ENCODE data around the gene PGAP3. TPM values are rescaled to one million over a fixed set of nuclear protein-coding genes. Genes with fewer than 3 reads are reported as not detected.

Gene PGAP3
- total RNA-seq, 1 donor from 2014 or later: 11.2 TPM

DNA sequence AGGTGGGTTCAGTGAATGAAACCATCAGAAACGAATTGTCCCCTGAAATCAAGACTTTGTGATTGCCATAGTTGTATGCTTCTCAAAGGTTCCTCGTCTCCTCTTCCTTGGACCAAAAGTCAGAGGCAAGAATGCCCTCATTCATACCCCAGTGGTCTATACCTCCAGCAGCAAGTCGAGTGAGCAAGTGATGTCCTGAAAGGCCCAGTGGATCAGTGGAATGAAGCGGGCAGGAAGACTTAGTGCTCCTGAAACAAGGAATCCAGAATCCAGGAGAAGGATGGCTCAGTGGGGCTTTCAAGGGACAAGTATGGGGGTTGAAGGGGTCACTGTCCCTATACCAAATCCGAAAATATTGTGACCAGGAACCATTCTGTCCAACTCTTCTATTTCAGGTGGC, 6.7 kb upstream of the PGAP3 start:
- no peak overlapping the region for H3K4me3 Mint-ChIP-seq (ENCODE audit: unreplicated experiment)
- peaks cover 3% of the 10 kb centered on the region for H3K27me3 Mint-ChIP-seq (ENCODE audit: unreplicated experiment)
- DNase-seq (ENCODE audit: low spot score): no peak
- H3K27ac Mint-ChIP-seq (ENCODE audit: unreplicated experiment): no peak overlapping the region
- TF ChIP-seq, protein P1, sequence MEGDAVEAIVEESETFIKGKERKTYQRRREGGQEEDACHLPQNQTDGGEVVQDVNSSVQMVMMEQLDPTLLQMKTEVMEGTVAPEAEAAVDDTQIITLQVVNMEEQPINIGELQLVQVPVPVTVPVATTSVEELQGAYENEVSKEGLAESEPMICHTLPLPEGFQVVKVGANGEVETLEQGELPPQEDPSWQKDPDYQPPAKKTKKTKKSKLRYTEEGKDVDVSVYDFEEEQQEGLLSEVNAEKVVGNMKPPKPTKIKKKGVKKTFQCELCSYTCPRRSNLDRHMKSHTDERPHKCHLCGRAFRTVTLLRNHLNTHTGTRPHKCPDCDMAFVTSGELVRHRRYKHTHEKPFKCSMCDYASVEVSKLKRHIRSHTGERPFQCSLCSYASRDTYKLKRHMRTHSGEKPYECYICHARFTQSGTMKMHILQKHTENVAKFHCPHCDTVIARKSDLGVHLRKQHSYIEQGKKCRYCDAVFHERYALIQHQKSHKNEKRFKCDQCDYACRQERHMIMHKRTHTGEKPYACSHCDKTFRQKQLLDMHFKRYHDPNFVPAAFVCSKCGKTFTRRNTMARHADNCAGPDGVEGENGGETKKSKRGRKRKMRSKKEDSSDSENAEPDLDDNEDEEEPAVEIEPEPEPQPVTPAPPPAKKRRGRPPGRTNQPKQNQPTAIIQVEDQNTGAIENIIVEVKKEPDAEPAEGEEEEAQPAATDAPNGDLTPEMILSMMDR (IDR thresholded peaks at IDR 0.05; ENCODE audit: unreplicated experiment): no peak
- H3K4me1 Mint-ChIP-seq (ENCODE audit: unreplicated experiment): peaks cover 13% of the 10 kb centered on the region
- no peaks in the 10 kb centered on the region for H3K9me3 Mint-ChIP-seq (ENCODE audit: unreplicated experiment)
- H3K36me3 Mint-ChIP-seq (ENCODE audit: low read depth, unreplicated experiment): no peaks in the 10 kb centered on the region

DNA sequence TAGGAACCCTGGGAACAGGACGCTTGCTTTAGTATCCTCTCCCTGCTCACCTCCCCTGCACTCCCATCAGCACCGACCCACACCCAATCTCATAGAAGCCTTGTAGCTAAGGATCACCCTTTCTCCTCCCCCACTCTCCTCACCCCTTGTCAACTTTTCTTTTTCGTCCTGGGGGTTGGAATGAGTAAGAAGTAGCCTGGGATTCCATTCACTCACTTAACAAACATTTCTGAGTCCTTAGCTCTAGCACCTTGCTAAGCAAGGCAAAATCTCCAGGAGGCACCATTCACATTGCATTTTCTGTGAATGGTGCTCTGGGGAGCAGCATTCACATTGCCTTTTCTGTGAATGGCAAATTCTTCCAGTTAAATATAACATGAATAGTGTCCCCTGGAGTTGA, 1.1 kb upstream of the PGAP3 start:
- H3K4me1 Mint-ChIP-seq (ENCODE audit: unreplicated experiment): peaks cover 13% of the 10 kb centered on the region
- H3K4me3 Mint-ChIP-seq (ENCODE audit: unreplicated experiment): peak overlapping the region; percentile 94
- TF ChIP-seq, protein P1 (IDR thresholded peaks at IDR 0.05; ENCODE audit: unreplicated experiment): no peak

DNA sequence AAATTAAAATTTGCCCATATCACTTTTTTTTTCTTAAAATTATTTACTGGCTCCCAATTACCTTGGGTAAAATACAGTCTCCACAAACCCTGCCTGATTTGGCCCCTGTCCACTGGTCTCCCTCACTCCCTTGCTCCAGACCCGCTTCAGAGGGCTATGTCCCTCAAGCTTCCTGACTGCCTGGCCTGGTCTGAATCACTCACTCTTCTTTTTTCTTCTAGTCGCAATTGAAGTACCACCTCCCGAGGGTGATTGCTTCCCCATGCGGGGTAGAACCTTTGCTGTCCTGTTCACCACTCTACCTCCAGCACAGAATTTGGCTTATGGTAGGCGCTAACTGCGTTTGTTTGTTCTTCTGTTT, 598 bp upstream of the PGAP3 start:
- Mint-ChIP-seq H3K36me3 (ENCODE audit: low read depth, unreplicated experiment) (peaks cover 10% of the 10 kb centered on the region), H3K4me1 (ENCODE audit: unreplicated experiment) (peaks cover 13% of the 10 kb centered on the region), H3K4me3 (ENCODE audit: unreplicated experiment) (peak overlapping the region; percentile 94), H3K27ac (ENCODE audit: unreplicated experiment) (peak overlapping the region; percentile 95), H3K27me3 (ENCODE audit: unreplicated experiment) (no peaks in the 10 kb centered on the region), H3K9me3 (ENCODE audit: unreplicated experiment) (no peaks in the 10 kb centered on the region)
- TF ChIP-seq, protein P1 (IDR thresholded peaks at IDR 0.05; ENCODE audit: unreplicated experiment): no peak
- DNase-seq (ENCODE audit: low spot score): no peak

More for the DNA sequence above, 1.1 kb upstream of the PGAP3 start:
- no peaks in the 10 kb centered on the region for H3K27me3 Mint-ChIP-seq (ENCODE audit: unreplicated experiment)
- H3K36me3 Mint-ChIP-seq (ENCODE audit: low read depth, unreplicated experiment): peaks cover 10% of the 10 kb centered on the region
- no peak overlapping the region for H3K27ac Mint-ChIP-seq (ENCODE audit: unreplicated experiment)
- H3K9me3 Mint-ChIP-seq (ENCODE audit: unreplicated experiment): no peaks in the 10 kb centered on the region
- DNase-seq (ENCODE audit: low spot score): no peak

DNA sequence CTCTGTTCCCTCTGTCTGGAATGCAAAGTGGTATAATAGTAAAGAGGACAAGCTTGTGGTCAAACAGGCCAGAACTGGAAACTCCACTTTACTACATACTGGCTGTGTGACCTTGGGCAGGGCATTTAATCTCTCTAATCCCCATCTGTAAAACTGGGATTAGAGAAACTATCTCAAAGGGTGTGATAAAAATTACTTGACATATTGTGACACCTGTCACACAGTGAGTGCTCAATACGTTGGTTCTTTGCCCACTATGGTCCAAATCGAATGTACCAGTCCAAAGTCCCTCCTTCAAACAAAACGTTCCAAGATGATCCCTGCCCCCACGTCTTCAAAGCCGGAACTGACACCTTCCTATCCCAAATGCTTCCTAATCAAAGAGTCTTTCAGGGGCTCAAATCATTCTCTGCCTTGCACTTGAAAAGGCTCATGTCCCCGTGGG, 734 bp downstream of the PGAP3 start:
- Mint-ChIP-seq H3K4me1 (ENCODE audit: unreplicated experiment) (peaks cover 13% of the 10 kb centered on the region), H3K36me3 (ENCODE audit: low read depth, unreplicated experiment) (peaks cover 10% of the 10 kb centered on the region), H3K27ac (ENCODE audit: unreplicated experiment) (peak overlapping the region; percentile 53), H3K9me3 (ENCODE audit: unreplicated experiment) (no peaks in the 10 kb centered on the region), H3K4me3 (ENCODE audit: unreplicated experiment) (peak overlapping the region; percentile 94), H3K27me3 (ENCODE audit: unreplicated experiment) (no peaks in the 10 kb centered on the region)
- TF ChIP-seq, protein P1 (IDR thresholded peaks at IDR 0.05; ENCODE audit: unreplicated experiment): no peak
- DNase-seq (ENCODE audit: low spot score): no peak

DNA sequence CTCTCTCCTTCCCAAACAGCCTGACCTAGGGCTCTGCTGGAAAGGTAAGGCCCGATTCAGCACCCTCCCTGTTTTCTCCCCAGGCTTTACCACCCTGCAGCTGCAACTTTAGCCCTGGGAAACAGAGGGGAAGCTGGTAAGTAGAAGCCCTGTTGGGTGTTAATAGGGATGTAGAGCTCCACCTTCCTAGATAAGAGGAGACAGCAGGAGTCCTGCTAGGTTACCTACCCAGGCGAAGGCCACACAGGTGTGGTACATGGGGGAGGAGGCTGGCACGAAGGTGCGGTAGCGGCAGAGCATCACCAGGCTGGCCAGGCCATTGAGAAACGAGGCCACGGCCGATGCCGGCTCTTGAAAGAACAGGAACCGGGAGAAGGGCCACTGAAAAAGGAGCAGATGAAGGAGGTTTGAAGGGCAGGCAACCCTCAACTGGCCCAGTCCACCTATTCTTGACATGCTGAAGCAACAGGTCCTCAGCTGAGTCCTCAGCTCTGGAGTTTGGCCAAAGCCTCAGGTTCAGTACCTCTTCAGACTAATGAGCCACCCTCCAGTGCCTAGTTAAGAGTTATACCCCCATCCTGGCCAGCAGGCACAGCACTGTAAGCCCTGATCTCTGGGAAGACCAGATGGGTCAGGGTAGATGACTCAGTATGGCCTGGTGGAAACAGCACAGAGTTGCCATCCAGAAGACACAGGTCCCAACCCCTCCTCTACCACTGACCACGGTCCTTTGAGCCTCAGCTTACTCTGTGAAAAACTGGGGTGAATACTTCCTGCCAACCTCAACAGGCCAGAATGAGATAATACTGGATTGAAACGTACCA, 3.3 kb downstream of the PGAP3 start:
- TF ChIP-seq, protein P1 (IDR thresholded peaks at IDR 0.05; ENCODE audit: unreplicated experiment): no peak
- peaks cover 20% of the 10 kb centered on the region for H3K4me1 Mint-ChIP-seq (ENCODE audit: unreplicated experiment)
- H3K4me3 Mint-ChIP-seq (ENCODE audit: unreplicated experiment): peak overlapping the region; percentile 51
- H3K36me3 Mint-ChIP-seq (ENCODE audit: low read depth, unreplicated experiment): peaks cover 10% of the 10 kb centered on the region
- no peak overlapping the region for H3K27ac Mint-ChIP-seq (ENCODE audit: unreplicated experiment)
- no peak for DNase-seq (ENCODE audit: low spot score)
- H3K9me3 Mint-ChIP-seq (ENCODE audit: unreplicated experiment): no peaks in the 10 kb centered on the region
- H3K27me3 Mint-ChIP-seq (ENCODE audit: unreplicated experiment): no peaks in the 10 kb centered on the region
